CD4-positive, alpha-beta T cell treated with Interleukin-21 for 1 hour (primary cell): Measurements from ENCODE around the gene IL26.
"Not testable (repeated sequence)": the region's sequence is repeated elsewhere in the genome, so short reads cannot be mapped to it uniquely, and the experiment has no call there.

Experiments used
- DNase-seq: peaks from one replicate; pipeline ENCODE4 v3.0.0-alpha.2; 2020

IL26 gene

DNA sequence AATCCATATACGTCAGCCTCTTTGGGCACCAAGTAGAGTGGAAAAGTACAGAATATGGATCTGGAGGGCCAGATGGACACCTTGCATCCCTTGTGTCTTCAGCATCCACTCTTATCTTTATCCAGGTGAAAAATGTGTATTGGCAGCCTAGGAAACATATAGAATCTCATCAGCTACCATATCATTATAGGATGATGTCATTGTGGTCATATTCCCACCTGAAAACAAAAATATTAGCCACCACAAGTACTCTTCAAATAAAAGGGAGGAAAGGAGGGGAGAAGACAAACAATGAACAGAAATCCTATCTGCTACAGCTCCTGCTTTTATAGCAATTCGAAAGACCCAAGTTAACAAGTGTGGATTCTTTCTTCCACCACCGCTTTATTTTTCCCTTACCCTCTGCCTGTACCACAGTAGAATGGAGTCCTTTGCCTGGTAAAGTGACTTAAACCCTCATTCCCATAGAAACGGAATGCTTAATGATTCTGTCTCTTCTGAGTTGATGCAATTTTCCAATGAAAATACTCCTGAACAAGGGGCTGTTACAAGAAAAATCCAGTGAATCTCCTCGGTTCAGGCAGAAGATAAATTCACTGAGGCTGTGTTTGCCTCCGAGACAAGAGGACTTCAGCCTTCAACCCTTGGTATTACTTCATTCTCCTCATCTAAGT is 13.8 kb upstream of the IL26 start:
- DNase-seq = no peak

DNA sequence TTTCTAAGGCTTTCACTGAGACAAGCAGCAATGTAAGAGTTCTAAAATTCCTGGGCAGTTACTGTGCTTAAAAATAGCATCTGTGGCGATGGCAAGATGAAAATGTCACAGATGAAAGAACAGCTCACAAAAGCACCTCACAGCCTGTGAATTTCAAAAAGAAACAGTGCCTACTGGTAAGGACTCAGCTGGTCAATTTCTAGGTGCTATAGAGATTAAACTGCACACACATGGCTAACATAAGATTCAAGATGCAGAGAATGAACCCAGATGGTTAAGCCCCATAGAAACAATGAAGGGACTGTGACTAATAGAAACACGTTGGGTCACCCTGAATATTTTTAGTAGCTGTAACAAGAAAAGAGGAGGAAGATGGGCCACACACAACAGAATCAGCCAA is 12.0 kb upstream of the IL26 start:
- DNase-seq = no peak

DNA sequence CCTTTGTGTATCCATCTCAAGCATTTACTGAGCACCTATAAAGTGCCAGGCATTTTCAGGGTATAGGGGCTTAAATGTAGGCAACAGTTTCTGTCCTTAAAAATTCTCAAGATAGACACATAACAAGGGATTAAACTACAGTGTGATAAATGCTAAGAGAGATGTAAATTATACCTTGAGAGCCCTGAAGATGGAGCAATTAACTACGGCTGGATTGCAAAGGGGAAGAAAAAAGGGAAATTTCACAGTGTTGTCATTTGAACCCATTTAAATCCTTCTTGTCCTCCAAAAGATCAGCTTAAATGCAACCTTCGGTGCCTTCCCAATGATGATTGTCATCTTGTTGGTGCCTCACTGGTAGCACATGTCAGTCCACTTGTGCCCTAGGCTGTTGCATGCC is 11.5 kb upstream of the IL26 start:
- no peak for DNase-seq

DNA sequence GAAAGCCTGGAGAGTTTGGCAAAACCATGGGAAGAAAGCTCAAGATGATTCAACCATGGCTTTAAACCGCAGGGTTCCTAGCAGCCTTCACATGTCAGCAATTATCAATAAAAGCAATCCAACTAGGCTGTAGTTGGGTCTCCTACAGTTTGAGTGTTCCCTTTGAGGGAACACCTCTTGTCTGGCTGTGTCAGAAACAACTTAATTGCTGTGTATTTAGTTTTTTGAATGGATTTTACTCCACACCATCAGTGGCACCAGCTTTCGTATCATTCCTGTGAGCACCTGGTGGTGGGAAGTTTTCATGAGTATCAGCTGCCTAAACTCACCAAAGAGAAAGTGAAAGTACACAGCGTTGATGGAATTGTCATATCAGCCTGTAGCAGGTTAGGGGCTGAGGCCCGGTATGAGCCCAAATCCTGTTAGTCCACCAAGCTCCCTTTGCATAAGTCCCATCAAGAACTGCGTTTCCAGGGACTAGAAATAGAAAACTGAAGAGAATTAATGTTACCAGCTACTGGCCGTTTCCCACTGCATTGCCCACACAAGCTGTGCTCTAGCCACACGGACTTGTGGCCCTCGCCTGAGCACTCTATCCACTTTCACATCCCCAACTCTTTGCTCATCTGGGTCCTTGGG is 10.9 kb upstream of the IL26 start:
- peak; percentile 71 for DNase-seq

DNA sequence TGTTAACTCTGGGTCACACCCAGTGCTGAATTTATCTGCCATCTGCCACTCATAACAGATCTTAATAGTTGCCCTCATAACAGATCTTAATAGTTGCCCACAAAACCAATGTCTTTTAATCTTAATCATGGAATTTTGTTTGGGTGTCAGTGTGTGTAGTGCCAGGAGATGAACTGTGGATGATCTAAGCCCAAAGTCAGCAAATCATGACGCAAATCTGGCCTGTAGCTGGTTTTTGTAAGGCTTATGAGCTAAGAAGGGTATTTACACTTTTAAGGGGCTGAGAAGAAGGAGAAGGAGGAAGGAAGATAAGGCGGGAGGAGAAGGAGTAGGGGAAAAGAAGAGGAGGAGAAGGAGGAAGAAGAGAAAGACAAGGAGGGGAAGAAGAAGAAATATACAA is 10.0 kb upstream of the IL26 start:
- no peak for DNase-seq

DNA sequence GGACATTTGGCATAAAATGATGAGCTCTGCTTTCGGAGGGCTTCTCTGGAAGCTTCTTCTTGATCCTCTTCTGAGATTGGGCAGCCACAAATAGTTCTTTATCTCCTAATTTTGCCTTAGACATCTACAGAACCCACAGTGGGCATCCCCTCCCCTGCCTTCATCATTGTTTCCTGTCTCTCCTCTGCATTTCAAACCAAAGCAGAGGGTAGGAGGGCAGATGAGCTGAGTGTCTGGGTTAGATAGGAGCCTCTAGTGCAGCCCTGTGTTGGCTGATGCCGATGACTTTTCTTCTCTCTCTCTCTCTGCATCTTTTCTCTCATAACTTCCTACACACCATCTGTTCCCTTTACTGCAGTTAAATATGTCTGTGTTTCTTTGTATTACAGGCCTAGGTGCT is 8.5 kb upstream of the IL26 start:
- no peak for DNase-seq

DNA sequence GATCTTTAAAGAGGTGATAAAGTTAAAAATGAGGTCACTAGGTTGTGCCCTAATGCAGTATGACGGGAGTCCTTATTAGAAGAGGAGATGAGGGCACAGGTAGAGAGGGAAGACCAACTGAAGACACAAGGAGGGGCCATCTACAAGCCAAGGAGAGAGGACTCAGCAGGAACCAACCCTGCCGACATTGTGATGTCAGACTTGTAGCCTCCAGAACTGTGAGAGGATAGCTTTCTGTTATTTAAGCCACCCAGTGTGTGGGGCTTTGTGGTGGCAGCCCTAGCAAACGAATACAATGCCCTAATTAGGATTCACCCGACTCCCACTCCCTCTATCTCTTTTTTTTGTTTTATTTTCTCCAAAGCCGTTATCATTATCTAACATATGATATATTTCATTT is 7.9 kb upstream of the IL26 start:
- DNase-seq = no peak

DNA sequence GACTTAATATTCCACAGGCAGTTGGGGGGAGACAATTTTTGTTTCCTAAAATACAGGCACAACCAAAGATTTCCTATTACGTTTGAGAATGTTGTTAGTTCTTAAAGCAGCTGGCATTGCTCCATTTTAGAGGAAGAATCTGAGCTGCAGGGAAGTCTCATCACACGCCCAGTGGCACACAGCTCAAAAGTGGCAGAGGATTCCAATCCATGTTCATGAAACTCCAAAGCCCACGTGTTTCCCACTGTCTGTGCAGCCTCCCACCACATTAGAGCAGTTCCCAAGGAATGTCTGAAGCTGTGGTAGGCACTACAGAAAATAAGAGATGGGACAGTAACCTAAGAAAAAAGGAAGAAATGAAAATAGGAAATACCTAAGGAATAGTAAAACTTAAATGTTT is 6.1 kb upstream of the IL26 start:
- no peak for DNase-seq

DNA sequence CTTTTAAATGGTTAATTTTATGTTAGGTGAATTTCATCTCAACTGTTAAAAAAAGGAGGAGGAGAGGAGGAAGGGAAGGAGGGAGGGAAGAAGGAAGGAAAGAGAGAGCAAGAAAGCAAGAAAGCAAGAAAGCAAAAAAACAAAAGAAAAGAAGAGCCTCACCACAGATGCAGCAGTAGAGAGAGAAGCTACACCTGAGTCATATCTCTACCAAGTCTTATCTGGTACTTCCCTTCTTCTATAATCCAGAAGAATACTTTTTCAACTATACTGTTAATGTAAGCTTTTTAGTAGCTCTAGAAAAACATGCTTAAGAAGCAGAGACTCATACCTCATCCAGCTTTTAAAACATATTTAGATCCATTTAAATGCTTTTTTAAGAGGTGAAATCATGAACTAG is 5.6 kb upstream of the IL26 start:
- DNase-seq = no peak

DNA sequence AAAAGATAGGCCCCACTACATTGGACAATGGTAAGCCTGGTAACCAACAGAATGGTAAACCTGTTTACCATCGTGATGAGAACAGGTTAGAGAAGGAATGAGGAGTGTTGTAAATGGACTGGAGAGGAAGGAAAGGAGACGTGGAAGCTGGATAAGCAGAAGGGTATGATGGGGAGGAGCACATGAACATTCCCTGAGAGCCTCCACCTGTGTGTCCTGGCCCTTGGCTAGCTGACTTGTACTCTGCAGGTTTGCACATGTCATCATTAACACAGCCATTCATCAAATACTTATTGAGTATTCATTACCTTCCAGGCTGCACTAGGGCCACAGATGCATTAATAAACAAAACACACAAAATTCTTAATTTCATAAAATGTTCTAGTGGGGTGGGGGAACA is 4.3 kb upstream of the IL26 start:
- no peak for DNase-seq

DNA sequence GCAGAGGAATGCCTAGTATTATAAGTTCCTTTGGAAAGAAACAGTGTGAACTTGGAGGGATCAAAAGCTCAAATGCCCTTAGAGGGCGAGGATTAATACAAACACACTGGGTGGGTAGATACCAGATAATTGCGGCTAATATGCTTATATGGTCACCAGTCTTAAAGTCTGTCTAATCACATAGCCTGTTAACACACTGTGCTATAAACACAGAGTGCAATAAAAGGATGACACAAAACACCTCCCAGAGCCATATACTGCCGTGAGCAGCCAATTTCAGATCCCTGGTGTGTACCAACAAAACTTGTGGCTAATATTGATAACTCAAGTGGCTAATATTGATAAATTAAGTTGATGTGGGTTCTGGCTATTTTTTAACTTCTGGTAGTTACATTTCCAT is 1.7 kb upstream of the IL26 start:
- no peak for DNase-seq

DNA sequence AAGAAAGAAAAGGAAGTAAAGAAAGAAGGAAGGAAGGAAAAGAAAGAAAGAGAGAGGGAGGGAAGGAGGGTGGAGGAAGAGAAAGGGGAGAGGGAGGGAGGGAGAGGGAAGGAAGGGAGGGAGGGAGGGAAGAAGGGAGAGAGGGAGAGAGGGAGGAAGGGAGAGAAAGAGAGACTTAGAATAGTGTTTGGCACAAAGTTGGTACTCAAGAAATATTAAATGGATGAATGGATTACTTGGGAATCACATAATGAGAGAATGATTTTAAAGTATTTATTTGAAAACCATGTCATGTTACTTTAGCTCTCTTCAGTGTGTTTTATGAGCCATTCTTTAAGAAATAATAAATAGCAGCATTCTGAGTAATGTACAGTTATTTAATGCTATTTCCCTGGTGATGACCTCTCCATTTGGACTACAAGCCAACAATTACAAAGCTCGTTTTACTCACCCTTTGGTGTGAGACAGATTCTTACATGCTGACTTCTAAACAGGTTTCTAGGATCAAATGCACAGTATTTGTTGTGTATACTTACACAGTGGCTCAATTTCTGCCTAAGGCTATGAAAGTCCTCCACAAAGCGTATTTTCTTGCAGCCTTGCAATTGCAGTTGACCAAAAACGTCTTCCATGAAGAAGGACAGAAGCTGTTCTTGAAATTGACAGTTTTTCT is 861 bp downstream of the IL26 start:
- DNase-seq = no peak

DNA sequence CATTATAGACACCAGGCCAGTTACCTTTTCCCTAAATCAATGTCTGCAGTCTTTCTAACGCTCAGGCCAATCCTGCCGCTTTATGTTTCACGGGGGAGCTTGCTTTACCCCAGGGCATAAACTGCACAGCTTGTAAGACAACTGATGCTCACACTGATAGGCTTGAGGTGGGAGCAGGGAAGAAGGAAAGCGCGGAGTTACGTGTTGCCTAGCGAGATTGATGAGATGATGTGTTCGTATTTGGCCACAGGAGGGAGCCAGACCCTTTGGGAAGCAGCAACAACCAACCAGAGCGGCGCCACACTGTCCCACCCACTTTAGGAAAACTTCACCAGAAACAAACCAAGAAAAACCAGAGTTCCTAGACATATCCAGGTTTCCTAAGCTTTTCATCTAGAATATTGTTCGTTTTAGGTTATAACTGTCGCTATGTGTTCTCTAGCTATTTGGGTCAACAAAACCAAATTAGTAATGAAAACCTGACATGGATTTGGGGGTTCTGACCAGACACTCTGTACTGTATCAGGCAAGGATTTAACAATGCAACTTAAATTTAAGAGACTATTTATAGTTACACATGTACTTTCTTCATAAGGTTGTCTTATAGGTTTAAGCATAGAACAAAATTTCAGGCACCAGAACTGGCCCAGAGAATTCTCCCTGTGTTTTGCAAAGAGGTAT is 2.4 kb downstream of the IL26 start:
- peak; percentile 81 for DNase-seq

DNA sequence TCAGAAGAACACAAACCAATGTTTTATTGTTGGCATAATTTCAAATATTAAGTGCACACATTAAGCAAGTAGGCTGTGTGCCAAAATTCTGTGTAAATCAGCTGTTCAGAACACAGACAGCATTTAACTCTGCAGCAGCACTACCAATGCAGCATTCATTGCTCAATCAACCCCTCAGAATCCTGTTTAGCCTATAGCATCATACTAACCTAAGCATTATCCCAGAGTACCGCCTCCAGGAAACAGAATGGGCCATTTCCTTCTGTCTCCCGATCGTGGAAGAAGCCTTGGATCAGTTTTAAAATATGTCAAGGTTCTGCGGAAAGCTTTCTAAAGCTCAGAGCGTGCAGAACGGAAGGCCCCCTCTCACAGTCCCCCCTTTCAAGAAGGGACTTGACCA is 3.3 kb downstream of the IL26 start:
- DNase-seq = no peak

DNA sequence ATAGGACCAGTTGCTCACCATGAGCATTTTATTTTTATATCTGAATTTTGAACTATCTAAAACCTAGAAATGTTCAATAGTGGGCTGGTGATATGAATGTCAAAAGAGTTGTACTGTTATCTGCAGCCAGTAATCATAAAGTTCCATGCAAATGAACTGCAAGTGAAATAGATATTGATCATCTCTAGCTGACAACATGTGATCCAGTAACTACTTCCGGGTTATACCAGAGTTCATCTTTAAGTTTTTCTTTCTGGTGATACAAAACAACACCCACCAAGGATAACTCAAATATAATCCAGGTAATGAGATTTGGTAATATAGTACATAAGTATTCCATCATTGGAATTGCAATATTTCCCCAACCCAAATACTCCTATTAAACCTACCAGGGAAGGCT is 4.1 kb downstream of the IL26 start:
- DNase-seq = no peak

DNA sequence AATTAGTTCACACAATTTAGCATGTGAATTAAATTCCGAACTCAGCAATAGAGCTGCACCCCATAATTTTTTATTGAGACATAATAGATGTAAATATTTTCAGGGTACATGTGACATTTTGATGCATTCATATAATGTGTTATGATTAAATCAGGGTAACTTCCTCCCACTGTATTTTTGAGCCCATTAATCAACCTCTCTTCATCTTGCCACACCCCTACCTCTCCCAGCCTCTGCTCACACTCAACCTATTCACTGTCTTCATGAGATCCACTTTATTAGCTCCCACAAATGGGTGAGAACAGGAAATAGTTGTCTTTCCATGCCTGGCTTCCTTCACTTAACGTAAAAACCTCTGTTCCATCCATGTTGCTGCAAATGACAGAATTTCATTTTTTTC is 14.7 kb downstream of the IL26 start:
- DNase-seq = no peak

DNA sequence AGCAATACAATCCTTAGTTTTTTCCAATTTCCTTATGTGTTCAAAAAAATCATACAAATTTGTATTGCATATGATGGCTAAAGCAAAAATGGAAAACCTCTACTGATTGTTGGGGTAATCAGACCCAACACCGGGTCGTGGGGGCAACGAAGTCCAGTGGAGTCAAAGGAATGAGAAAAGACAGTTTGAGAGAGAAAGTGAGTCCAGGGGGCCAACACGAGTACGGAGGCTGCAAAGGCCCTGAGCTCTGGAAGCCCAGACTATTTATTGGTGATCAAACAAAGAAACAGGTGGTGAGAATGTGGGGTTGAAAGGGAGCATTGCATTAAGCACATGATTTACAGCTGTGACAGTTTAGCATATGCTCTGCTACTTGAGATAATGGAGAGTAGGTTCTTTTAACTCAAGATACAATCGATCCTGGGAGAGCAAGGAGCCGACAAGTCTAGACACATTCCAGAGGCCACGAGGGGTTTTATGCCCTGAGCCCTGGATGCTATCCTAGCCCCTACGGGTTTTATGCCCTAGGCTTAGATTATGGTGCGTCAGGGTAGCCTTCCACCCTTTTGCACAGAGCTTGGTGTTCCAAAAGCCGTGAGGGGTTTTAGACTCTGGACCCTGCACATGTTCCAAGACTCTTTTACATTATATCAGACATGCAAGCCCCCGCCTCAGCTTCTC is 16.4 kb downstream of the IL26 start:
- not testable (repeated sequence) for DNase-seq

DNA sequence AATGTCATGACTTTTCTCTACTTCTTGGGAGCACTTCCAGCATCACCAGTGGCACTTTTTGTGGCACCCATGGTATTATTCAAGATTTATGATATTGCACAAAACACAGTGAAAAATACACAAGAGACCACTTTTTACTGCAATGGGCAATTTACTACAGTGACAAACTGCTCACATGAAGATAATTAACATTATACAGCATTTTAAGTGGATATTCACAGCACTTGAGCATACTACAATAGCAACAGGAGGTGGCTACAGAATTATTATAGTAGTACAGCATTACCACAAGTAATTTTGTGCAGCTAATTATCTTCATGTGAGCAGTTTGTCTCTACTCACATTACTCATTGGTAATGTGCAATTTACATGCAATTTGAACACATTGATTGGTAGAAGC is 18.3 kb downstream of the IL26 start:
- no peak for DNase-seq

DNA sequence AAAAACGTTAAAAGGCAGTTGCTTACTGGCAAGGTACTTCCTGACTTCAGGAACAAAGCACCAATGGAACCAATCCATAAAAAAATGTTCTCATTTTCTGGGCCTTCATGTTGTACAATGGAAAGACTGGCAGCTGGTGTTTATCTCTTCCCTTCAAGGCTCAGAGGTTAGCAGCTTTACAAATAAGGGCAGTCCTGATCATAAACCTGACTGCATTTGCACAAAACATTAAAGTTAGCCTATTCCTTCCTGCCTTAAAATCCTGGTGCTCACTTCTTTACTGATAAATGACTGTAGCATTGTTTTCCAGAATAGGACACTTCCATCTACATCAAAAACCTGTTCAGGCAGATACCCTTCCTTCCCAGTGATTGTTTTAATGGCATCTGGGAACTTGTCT is 19.2 kb downstream of the IL26 start:
- no peak for DNase-seq

DNA sequence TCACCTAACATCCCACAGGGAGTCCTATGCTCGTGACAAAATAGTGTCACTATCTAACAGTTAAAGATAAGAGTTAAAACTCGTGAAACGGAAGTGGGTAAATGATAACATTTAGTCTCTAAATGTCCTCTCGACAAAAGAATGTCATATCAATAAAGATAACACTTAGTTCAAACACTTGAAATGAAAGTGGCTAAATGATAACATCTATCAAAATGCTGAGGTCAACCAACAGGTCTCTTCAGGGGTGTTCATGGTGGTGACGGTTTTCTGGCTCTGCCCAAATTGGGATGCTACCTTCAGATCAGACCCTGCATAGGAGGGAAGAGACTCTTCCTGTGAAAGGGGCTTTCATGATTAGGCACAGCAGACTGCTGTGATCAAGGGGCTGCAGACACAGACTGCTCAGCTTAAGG is 22.1 kb downstream of the IL26 start:
- DNase-seq = peak; percentile 33

DNA sequence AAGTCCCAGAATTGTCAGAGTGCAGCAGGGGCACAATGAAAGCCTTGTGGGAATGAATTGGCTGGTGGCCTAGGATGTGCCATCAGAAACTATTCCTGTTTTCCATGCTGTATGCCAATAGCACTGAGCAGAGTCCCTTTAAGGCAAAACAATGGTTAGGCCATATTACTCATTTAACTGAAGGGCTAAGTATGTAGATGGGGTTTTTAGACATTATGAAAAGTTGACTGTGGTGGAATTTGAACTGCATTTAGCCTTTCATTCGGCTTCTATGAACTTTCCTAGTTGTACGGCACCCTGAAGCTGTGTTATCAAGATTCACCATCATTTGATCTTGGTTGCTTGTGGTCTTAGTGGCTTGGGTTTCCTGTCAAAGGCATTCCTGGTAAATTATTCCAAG is 24.8 kb downstream of the IL26 start:
- no peak for DNase-seq

DNA sequence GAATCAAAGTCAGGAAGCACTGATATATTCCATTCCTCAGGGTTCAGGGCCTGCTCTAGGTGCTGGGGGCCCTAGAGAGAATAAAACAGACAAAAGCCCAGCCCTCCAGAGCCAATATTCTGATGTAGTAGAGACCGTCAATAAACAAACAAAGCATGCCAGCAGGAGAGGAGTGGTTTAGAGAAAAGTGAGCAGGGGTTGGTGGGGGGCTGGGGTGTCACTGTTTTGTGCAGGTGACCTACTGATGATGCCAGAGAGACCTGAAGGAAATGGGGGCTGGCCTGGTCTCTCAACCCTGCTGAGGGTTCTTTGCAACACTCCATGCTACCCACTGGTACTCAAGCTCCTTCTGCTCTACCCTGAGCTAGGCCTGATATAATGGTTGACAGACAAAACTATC is 26.5 kb downstream of the IL26 start:
- peak; percentile 6 for DNase-seq

DNA sequence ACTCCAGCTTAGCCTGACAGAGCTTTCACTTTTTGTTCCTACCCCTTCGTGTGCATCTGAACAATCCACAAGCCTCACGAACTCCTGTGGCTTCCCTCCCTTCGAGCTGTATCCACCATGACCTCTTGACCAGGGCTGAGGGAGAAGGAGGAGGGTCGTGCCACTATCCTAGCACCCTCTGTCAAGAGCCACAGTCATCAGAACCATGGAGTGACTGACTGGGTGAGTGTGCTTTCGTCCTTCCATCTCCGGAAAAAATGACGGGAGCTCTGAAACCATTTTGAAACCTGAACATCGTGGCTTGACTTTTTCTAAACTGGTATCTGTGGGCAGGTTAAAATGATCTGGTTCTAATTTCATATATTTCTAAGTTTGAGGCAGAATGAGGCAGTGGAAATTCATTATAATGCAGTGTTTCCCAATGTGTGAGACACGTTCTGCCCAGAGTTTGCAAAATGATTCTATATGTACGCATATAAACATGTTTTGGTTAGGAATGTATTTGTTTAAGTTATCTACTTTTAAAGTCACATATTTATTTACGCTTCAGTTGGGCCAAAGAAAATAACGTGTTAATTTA is 27.0 kb downstream of the IL26 start:
- DNase-seq = peak; percentile 16
